ENCODE data around the gene RPS6KA2. TPM values are rescaled to one million over a fixed set of nuclear protein-coding genes. Genes with fewer than 3 reads are reported as not detected.

The RPS6KA2 gene
- polyA plus RNA-seq, 12 donors, result 19.6 to 30.3 (median 25.5) TPM; not detected in 1

GRCh38 chr6:166424431-166424830 lies 202.6 kb downstream of the RPS6KA2 start:
- DNase-seq, result no peak

DNA sequence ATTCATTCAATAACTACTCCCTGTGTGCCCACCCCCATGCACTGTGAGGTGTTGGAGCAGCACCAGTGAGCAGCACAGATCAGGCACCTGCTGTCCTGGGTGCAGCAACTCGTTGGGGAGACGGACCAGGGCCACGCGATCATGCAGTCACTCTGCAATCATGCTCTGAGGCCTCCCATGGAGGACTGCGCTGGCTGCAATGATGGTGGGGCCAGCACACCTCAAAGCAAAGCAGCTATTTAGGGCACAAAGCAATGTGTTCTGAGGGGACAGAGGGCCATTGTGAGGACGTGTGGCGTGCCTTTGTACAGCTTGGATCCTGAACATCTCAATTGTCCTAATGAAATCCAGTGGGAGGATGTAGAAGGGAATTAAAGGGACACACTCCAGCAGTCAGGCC lies 203.3 kb downstream of the RPS6KA2 start:
- DNase-seq, result no peak

GRCh38 chr6:166423051-166423745 lies 203.9 kb downstream of the RPS6KA2 start:
- DNase-seq, result no peak

GRCh38 chr6:166422201-166422940 lies 204.7 kb downstream of the RPS6KA2 start:
- no peak for DNase-seq

DNA sequence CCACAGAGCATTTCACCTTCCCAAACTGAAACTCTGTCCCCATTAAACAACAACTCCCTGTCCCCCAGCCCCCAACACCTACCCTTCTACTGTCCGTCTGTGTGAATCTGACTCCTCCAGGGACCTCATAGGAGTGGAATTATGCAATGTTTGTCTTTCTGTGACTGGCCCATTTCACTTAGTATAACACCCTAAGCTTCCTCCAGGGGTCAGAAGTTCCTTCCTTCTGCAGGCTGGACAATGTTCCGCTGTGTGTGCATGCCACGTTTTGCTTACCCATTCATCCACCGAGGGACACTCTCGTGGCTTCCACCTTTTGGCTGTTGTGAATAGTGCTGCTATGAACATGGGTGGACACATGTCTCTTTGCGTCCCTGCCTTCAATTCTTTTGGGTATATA lies 206.7 kb downstream of the RPS6KA2 start:
- DNase-seq, result no peak

DNA sequence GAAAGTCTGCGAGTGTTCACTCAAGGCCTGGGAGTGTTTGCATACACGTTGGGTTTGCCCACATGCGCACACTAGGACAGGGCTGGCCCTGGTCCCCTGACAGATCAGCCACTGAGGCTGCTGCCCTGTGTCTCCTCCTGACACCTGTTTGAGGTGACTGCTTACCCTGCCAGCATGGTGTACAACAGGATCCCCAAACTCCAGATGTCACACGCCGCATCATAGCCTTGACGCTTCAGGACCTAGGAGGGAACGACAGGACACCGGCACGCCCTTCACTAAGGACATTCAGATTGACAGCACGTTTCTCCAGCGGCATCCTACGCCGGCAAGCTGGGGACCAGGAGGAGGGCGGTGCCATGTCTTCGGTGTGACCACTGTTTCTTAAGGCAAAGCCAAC lies 207.3 kb downstream of the RPS6KA2 start:
- DNase-seq, result no peak

GRCh38 chr6:166419286-166419685 lies 207.8 kb downstream of the RPS6KA2 start:
- no peak for DNase-seq

DNA sequence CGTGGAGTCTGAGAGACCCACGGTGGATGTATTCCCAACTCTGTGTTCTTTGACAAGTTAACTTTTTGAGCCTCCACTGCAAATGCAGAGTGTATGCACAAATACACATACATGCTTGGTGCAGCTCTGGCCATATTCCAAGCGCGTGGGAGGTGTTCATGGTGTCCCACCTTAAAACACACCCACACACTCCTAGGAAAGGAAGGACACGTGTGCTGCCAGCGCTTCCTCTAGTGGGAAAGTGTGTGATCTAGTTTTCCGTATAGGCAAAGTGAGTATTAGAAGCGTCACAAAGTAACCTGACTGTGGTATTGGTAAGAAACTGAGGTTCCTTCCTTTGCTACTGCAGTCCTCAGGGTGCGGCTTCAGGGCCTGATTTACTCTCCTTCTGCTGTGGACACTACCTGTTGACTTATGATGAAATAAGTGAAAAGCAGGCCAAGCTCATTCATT lies 208.3 kb downstream of the RPS6KA2 start:
- no peak for DNase-seq

DNA sequence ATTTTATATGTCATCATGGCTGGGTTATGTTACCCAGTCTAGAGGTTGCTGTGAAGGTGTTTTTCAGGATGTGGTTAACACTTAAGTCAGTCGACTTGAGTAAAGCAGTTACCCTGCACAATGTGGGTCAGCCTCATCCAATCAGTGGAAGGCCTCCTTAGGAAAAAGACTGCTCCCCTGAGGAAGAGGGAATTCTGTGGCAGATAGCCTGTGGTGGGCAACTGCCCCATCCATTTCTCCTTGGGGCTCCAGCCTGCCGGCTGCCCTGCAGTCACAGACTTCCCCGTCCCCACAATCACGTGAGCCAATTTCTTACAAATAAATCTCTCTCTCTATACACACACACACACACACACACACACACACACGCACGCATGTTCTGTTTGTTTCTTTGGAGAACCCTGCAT lies 209.8 kb downstream of the RPS6KA2 start:
- DNase-seq, result no peak

- no peak for DNase-seq
Measured at GRCh38 chr6:166415833-166416347, 211.2 kb downstream of the RPS6KA2 start.

DNA sequence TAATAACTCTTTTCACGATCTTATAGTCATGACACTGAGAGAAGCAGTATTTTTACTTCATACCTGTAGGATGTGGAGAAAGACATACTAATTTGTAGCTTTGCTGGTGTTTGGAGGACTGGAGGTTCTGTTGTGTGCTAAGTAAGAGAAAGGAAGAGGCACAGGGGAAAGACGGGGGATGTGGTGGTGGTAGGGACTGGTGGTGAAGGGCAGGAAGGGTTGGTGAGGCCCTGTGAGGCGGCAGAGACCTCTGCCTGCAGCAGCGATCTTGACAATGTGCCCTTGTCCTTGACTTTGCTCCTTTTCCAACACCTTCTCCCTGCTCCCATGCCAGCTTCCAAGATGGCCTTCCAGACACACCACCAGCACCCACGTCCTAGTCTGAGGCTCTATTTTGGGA lies 211.7 kb downstream of the RPS6KA2 start:
- no peak for DNase-seq

DNA sequence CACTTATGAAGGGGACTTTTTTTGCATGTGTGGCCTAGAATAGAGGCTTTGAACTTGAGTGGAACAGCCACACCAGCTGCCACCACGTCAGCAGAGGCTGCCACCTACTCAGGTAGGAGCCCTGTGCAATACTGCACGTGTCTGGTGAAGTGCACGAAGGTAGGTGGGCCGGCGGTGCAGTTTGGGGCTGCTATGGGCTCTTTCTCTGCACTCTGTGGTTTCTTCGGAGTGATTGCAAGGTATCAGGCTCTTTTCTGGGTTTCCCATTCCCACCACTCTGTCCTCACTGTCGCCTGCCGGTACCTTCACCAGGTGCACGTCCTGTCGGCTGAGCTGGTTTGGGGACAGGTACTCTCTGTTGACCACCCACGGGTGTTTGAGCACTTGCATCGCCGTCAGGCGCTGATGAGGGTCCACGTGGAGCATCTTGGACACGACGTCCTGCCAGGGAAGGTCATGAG lies 213.5 kb downstream of the RPS6KA2 start:
- DNase-seq, result no peak

DNA sequence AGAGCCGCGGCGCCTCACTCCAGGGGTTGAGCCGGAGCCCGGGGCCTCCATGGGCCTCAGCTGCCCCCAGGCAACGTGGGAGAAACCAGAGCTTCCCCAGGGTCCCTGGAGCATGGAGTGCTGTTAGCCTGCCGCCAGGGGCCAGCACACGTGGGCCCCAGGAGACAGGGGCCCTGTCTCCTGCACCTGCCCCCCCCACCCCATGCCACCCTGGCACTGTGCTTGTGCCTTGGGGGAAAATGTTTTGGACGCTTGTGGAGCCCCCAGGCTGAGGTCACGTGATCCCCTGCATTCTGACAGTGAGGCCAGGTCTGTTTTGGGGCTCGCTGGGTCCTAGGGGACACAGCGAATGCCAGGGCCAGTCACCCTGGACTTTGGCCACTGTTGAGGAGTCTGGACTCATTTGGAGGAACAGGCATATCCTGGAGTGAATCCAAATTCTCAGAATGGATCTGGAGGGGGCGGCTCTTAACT lies 214.1 kb downstream of the RPS6KA2 start:
- DNase-seq, result no peak

- no peak for DNase-seq
Measured at GRCh38 chr6:166412156-166412910, 214.7 kb downstream of the RPS6KA2 start.

DNA sequence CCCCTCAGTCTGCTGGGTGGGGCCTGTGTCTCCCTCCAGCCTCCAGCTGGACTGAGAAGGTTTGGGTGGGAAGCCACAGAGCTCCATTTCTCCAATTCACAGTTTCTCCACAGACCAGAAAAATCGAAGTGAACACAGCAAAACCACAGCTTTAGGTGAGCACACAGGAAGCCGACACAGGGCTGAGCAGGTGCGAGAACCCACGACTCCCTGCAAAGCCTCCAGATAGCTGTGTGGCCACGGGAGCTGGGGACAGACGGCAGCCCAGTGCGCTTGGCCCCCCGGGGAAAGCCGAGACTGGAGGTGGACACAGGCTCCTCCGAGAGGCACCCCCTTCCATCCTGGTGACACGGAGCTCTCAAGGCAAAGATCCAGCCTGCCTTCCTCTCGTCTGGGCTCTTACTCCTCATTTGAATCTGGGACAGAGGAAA lies 215.3 kb downstream of the RPS6KA2 start:
- no peak for DNase-seq

DNA sequence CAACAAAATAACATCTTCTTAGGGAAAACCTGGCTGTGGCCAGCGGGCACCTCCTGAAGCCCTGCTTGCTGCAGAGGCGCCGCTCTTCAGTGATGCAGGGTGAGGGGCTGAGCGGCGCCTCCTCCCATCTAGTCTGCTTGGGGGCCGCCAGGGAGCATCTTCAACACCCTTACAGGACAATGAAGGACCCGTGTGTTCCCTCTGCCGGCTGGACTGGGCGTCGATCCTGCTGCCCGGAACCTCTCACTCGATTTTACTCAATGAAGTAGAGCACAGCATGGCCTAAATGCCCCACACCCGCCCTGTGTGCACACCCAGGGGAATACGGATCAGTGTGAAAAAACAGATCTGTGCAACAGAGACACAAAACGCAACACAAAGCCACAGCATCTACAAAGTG lies 215.8 kb downstream of the RPS6KA2 start:
- no peak for DNase-seq

DNA sequence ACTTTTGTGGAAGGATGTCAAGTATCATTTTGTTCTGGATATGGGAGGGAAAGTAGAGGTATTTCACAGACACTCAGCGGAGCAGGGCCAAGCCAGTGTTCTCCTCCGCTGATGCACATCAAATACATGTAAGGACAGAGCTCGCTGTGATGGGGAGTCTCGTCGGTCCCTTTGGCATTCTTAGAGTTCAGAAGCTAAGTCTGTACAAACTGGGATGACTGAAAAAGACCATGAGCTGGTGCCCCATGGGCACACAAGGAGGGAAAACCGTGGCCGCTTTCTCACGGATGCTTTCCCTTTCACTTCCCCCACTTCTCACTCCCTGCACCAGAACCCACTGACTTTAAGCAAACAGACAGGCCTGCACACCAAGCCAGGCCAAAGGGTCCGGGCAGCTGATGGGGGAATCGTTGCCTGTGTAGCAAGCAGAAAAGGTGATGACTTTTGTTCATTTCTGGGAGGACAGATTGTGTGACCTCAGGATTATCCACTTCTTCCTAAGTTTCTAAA lies 216.6 kb downstream of the RPS6KA2 start:
- no peak for DNase-seq

GRCh38 chr6:166408936-166409755 lies 217.9 kb downstream of the RPS6KA2 start:
- no peak for DNase-seq

- DNase-seq, result no peak
Measured at GRCh38 chr6:166406197-166406596, 220.9 kb downstream of the RPS6KA2 start.

DNA sequence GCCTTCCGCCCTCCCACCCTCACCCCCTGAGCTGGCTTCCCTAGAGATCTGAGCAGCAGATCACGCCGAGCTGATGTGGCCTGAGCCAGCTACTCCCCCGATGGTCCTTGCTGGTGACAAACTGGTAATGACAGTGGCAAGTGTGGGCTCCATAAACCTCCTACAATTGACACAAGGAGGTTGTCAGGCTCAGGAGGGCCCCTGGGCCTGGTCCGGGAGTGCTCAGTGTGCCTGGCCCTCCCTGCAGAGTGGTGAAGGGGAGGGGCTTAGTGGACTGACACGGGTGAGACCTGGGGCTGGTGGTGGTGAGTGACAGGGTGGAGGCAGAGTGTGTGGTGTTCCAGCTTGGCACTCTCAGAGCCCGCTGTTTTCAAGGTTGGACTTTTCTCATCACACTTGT lies 221.7 kb downstream of the RPS6KA2 start:
- DNase-seq, result no peak
